GM12875 (cell line): Measurements from ENCODE around the gene AACS.
A peak's percentile ranks its signal among the peaks of the same experiment; 100 is the strongest.

Experiments
- H3K4me3 ChIP-seq: one replicate; pipeline ENCODE4 v1.5.1; 2011; ENCODE audit warnings: low read depth, low read length, control low read depth
- TF ChIP-seq, protein P1 (sequence below): IDR thresholded peaks from 2 replicates; pipeline ENCODE4 v1.5.1; 2011; ENCODE audit warnings: low read depth, mild to moderate bottlenecking, control low read depth, inconsistent platforms, low read length, moderate library complexity, borderline replicate concordance; ENCODE audit not compliant: insufficient read depth

AACS gene

DNA sequence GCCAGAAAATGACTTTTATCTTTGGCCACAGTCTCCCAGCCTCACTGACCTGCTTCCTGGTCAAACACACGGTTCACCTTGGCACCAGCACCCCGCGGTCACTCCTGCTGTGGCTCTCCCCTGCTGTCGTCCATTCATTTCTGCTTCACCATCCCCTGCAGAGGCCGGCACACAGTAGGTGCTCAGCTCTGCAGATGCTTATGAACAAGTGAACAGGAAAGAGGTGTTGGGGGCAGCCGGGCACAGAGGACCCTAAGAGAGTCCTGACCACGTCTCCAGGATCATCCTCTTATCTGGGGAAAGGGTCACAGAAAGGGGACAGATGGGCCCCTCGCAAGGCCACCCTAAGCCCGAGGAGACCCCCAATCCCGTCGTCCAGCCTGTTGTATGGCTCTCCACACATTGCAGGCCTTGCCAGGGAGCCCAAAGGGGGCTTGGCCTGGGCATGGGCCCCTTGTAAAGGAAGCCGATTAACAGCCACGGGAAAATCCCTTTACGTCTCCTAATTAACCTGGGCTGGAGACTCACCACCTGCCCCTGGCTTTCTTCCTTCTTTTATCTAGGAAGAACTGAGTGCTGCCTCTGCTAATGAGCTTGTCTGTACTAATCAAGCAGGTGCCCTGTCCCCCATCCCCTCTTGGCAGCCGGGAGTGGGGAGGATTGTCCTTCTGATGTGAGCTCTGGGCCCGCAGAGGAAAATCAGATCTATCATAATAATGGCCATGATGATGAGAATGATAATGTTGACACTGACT is 119.2 kb downstream of the AACS start:
- TF ChIP-seq, protein P1, sequence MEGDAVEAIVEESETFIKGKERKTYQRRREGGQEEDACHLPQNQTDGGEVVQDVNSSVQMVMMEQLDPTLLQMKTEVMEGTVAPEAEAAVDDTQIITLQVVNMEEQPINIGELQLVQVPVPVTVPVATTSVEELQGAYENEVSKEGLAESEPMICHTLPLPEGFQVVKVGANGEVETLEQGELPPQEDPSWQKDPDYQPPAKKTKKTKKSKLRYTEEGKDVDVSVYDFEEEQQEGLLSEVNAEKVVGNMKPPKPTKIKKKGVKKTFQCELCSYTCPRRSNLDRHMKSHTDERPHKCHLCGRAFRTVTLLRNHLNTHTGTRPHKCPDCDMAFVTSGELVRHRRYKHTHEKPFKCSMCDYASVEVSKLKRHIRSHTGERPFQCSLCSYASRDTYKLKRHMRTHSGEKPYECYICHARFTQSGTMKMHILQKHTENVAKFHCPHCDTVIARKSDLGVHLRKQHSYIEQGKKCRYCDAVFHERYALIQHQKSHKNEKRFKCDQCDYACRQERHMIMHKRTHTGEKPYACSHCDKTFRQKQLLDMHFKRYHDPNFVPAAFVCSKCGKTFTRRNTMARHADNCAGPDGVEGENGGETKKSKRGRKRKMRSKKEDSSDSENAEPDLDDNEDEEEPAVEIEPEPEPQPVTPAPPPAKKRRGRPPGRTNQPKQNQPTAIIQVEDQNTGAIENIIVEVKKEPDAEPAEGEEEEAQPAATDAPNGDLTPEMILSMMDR = no peak
- H3K4me3 ChIP-seq = no peak overlapping the region

- no peak overlapping the region for H3K4me3 ChIP-seq
- TF ChIP-seq, protein P1 = no peak
These were observed 120.1 kb downstream of the AACS start for GRCh38 chr12:125185311-125185739.

DNA sequence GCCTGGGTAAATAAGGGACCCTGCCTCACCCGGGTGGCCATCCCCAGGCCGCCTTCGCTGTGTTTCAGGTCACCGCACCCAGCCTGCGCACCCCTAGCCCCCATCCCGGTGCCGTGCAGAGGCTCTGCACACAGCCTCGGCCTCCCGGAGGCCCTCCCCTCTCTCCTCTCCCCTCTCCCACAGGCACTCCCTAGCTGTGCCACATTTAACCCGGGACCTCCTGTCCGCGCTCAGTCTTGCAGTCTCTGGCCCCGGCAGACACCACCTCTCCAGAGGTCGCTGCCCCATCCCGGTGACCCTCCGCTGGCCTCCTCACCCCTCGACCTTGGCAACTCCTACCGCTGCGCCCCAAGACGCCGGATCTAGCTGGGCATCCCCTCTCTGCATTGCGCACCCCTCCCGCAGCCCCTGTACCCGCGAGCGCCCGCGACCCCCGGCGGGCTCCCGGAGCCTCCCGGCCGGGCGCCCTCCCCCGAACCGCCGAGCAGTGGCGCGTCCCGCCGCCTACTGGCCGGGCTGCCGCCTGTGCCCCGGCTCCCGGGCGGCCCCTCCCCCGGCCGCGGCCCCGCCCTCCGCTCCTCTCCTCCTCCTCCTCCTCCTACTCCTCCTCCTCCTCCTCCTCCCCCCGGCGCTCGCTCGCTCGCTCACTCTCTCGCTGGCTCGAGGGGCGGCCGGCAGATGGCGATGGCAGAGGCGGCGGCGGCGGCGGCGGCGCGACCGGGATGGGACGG is 120.7 kb downstream of the AACS start, which contains the start of gene TMEM132B:
Gene TMEM132B, plus strand, starts transcription at position 647 of the 731 bp plus-strand sequence.
- TF ChIP-seq, protein P1 = peak; percentile 54
- H3K4me3 ChIP-seq = no peak within 1 kb of the TSS

- H3K4me3 ChIP-seq = no peak overlapping the region
- TF ChIP-seq, protein P1 = no peak
These were observed 121.4 kb downstream of the AACS start for GRCh38 chr12:125186471-125187147.

GRCh38 chr12:125187148-125187745 is 122.0 kb downstream of the AACS start:
- TF ChIP-seq, protein P1 = no peak
- H3K4me3 ChIP-seq = no peak overlapping the region

DNA sequence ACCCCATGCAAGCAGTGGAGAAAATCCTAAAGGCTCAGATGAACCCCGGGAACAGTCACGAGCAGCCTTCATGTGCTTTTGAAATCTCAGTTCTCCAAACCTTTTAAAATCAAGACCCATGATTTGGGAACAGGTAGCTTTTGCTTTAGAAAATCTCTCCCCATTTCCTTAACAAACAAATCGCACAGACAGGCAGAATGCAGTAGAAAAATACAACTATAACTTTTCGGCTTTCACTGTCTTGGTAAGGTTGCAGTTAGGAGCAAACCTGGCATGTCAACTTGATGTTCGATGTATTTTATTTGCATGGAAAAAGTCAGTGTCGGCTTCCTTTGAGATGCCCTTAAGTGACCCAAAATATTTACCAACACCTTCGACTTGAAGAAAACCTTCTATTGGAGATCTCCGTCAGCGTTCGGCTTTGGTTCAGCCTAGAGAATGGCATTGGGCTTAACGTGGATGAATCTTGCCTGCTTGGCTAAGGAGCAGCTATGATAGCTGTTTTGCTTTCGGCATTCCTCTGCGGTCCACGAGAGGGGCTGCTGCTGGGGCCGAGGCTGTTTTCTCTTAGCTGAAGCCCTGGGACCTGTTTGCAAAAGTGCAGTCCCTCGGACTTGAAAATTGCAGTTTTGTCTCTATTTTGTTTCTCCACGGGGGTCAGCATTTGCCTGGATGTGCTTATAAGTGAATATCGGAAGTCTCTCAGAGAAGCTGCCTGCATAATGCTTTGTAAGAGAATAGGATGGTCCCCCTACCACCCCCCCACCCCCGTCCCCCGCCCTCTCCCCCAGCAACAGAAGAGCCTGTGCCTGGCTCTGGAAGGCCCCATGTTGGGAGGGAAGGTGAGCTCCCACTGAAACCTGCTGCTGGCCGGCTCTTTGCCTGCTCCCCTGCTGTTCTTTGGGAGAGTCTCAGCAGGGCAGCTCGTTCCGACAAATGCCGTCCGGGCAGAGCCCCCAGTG is 122.8 kb downstream of the AACS start:
- TF ChIP-seq, protein P1 = no peak
- no peak overlapping the region for H3K4me3 ChIP-seq
